Endothelial cell of umbilical vein (primary cell): ENCODE results near the gene SELP. TPM values are rescaled to one million over a fixed set of nuclear protein-coding genes. Genes with fewer than 3 reads are reported as not detected.

Source experiments
- BruUV-seq: library from RNA; stranded (reverse); fragments of 400-500 nt; replicated peaks from 2 replicates; lab custom pipeline; 2021; lab: Mats Ljungman, UMichigan
- CTCF ChIA-PET: fragments of 300-600, 350-600 bp; sonication (Branson Sonifier 250); formaldehyde crosslinking; loops from one replicate; lab custom pipeline; 2021; ENCODE audit warnings: antibody characterized with exemption, inconsistent platforms; lab: Charles Lee
- POLR2A ChIA-PET: fragments of 300-600, 350-600 bp; sonication (Branson Sonifier 250); formaldehyde crosslinking; loops from one replicate; lab custom pipeline; 2021; ENCODE audit warnings: antibody characterized with exemption, inconsistent platforms; lab: Charles Lee
- DNase-seq: peaks from one replicate; pipeline ENCODE4 v3.0.0-alpha.2; 2011; ENCODE audit warnings: low read depth, low spot score
- FAIRE-seq: peaks from 2 replicates; lab custom pipeline; 2011; peaks lifted over from hg19 to GRCh38; lab: Jason Lieb, UNC
- H2AFZ ChIP-seq: 2 replicates; pipeline ENCODE4 v1.6.0; 2012; ENCODE audit warnings: low read depth, low read length, control low read depth, inconsistent platforms
- H3K27ac ChIP-seq: 2 replicates; pipeline ENCODE4 v1.5.1; 2011; ENCODE audit warnings: low read depth, mild to moderate bottlenecking, control low read depth, low read length, moderate library complexity; ENCODE audit not compliant: insufficient read depth
- H3K27me3 ChIP-seq, 2 experiments: 2 replicates each; pipeline versions ENCODE4 v1.6.0 to v1.6.1; 2011; ENCODE audit warnings: low read length in 2 of 2, mixed read lengths in 1 of 2; ENCODE audit not compliant: control insufficient read depth in 2 of 2, insufficient read depth in 2 of 2
- H3K36me3 ChIP-seq, 2 experiments: 2 replicates in 1 of 2; 3 replicates in 1 of 2; pipeline ENCODE4 v1.5.1; 2011; ENCODE audit warnings: low read length in 2 of 2, mild to moderate bottlenecking in 1 of 2, moderate library complexity in 1 of 2; ENCODE audit not compliant: control insufficient read depth in 2 of 2, insufficient read depth in 2 of 2; ENCODE audit errors: extremely low read depth in 1 of 2
- H3K4me1 ChIP-seq: 3 replicates; pipeline ENCODE4 v1.5.1; 2011; ENCODE audit warnings: mild to moderate bottlenecking, low read length; ENCODE audit not compliant: control insufficient read depth, insufficient read depth; ENCODE audit errors: extremely low read depth
- H3K4me2 ChIP-seq: 2 replicates; pipeline ENCODE4 v1.6.1; 2011; ENCODE audit warnings: low read length, control low read depth, mixed read lengths; ENCODE audit not compliant: insufficient read depth
- H3K4me3 ChIP-seq, 3 experiments: fragments of 200-600 bp in 1 of 3; sonication (generic), shearing (Covaris generic) in 1 of 3; replicated peaks in 1 of 3; 2 replicates each; pipeline ENCODE4 v1.5.1; 2011 to 2016; ENCODE audit warnings: control low read depth in 3 of 3, low read length in 3 of 3, mild to moderate bottlenecking in 2 of 3, inconsistent platforms in 1 of 3, low read depth in 1 of 3, moderate library complexity in 1 of 3; ENCODE audit not compliant: insufficient read depth in 1 of 3
- H3K79me2 ChIP-seq: 2 replicates; pipeline ENCODE4 v1.6.0; 2012; ENCODE audit warnings: low read length, inconsistent platforms; ENCODE audit not compliant: control insufficient read depth, insufficient read depth
- H3K9ac ChIP-seq: replicated peaks from 2 replicates; pipeline ENCODE3; 2011; ENCODE audit warnings: low read length, control low read depth; ENCODE audit not compliant: insufficient read depth; ENCODE audit errors: extremely low read depth
- H3K9me1 ChIP-seq: replicated peaks from 3 replicates; pipeline ENCODE4 v1.6.0; 2011; ENCODE audit warnings: mild to moderate bottlenecking, low read length; ENCODE audit not compliant: control insufficient read depth, insufficient read depth; ENCODE audit errors: extremely low read depth
- H3K9me3 ChIP-seq: replicated peaks from 2 replicates; pipeline ENCODE4 v1.5.1; 2012; ENCODE audit warnings: low read length, inconsistent platforms; ENCODE audit not compliant: control insufficient read depth, insufficient read depth
- H4K20me1 ChIP-seq: replicated peaks from 2 replicates; pipeline ENCODE3; 2011; ENCODE audit warnings: mild to moderate bottlenecking, low read length; ENCODE audit not compliant: control insufficient read depth, insufficient read depth; ENCODE audit errors: extremely low read depth
- EZH2 ChIP-seq: IDR thresholded peaks from 2 replicates; pipeline ENCODE4 v1.6.1; 2012; ENCODE audit warnings: borderline replicate concordance, low read depth, mild to moderate bottlenecking, moderate library complexity, low read length, inconsistent platforms; ENCODE audit not compliant: severe bottlenecking
- FOS ChIP-seq: IDR thresholded peaks from 2 replicates; pipeline ENCODE4 v1.6.1; 2011; ENCODE audit warnings: mild to moderate bottlenecking, low read length, moderate library complexity, borderline replicate concordance; ENCODE audit not compliant: insufficient read depth
- GATA2 ChIP-seq: IDR thresholded peaks from 2 replicates; pipeline ENCODE4 v1.7.0; 2011; ENCODE audit warnings: low read depth, mild to moderate bottlenecking, moderate library complexity, mixed read lengths, low read length; ENCODE audit not compliant: insufficient read length, insufficient read depth
- JUN ChIP-seq: IDR thresholded peaks from 2 replicates; pipeline ENCODE4 v1.6.1; 2011; ENCODE audit warnings: borderline replicate concordance, low read depth; ENCODE audit not compliant: insufficient read length, insufficient read depth
- MYC ChIP-seq: IDR thresholded peaks from one replicate; pipeline ENCODE4 v1.6.1; 2011; ENCODE audit warnings: mild to moderate bottlenecking, low read depth, low read length
- POLR2A ChIP-seq: IDR thresholded peaks from 2 replicates; pipeline ENCODE4 v1.6.1; 2012; ENCODE audit warnings: low read depth, mild to moderate bottlenecking, control low read depth, low read length
- POLR2AphosphoS5 ChIP-seq: IDR thresholded peaks from 2 replicates; pipeline ENCODE4 v1.6.1; 2012; ENCODE audit warnings: low read depth, mild to moderate bottlenecking, control low read depth, low read length, moderate library complexity; ENCODE audit not compliant: insufficient read depth
- dilution Hi-C: fragments of 300-500 bp; cut with MboI; formaldehyde crosslinking; loops from one replicate; pipeline ENCODE4 v1.15.0; 2019; ENCODE audit warnings: low sequenced_read_pairs; ENCODE audit not compliant: extremely low pct_ligation_motif_present
- intact Hi-C: fragments of 100-400 bp; cut with micrococcal nuclease; formaldehyde crosslinking; loops from one replicate; pipeline ENCODE4 v1.10.0; 2022
- polyA plus RNA-seq, 4 experiments: library from polyadenylated mRNA; depleted of rRNA in 3 of 4; stranded (reverse) in 3 of 4; unstranded in 1 of 4; fragments of >200 nt; gene quantifications; 2 replicates each; pipeline versions ENCODE4 v1.2.1 to v1.2.3, GENCODE V29; 2011 to 2012; ENCODE audit warnings: missing spikeins in 1 of 4
- total RNA-seq: library from RNA; stranded (reverse); gene quantifications from 2 replicates; pipeline ENCODE4 v1.2.3, GENCODE V29; 2021
- TF ChIP-seq, protein P1 (sequence below): IDR thresholded peaks from 2 replicates; pipeline ENCODE4 v1.6.1; 2011; ENCODE audit not compliant: insufficient read depth, insufficient read length
- TF ChIP-seq, protein P2 (sequence below), 2 donors: IDR thresholded peaks; 1 replicate in 1 of 2; 2 replicates in 1 of 2; pipeline ENCODE4 v1.5.1; 2011; ENCODE audit warnings: low read length in 2 of 2, mild to moderate bottlenecking in 2 of 2, moderate library complexity in 2 of 2, control low read depth in 1 of 2, inconsistent platforms in 1 of 2, low read depth in 1 of 2; ENCODE audit not compliant: insufficient read depth in 1 of 2; ENCODE audit errors: extremely low read depth in 1 of 2

SELP gene
- total and polyA plus RNA-seq, 2 donors (not counting 3 experiments of a cell fraction or from before 2014, with no cell fraction given) = 1.3 to 1.6 TPM

DNA sequence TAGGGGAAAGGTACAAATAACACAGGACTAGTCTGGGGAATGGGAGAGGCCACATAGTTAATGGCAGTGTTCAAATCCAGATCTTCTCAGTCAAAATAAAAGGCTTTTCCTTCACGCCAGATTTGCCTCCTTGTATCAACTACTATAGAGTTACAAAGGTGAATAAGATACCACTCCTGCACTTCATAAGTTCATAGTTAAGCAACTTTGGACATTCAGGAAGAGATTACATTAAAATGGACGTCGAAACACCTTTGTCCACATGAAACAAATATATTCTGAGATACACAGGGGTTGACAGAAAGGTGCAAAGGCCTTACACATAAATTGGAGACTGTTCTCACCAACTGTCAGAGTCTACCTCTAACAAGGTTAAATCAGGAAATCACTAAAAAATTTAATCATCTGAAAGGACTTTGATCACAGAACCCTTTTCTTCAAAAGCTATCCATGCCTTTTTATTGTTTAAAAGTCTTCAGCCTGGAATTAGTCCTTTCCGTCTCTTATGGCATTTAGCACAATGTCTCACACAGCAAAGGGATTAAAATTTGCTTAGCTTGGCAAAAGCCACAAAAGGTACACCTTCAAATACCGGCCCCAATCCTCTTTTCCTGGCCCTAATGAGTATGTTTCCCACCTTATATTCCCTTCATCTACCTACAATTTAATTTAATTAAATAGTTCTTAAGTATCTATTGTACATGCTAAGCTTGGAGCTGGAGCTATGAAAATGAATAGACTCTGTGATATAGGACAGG, 51.8 kb downstream of the SELP start:
- H3K79me2 ChIP-seq = no peaks in the 10 kb centered on the region
- H3K4me1 ChIP-seq = no peaks in the 10 kb centered on the region
- no peak for FAIRE-seq
- no peak overlapping the region for H3K4me2 ChIP-seq
- dilution Hi-C loops (no loop called here), intact Hi-C loops (no loop called here)
- POLR2A ChIA-PET = no interaction called here
- no peaks in the 10 kb centered on the region for H3K36me3 ChIP-seq
- no peak overlapping the region for H3K4me3 ChIP-seq
- CTCF ChIA-PET = interaction anchor here (1.3 to 1.7 kb wide), 2 partner anchors 17 to 24 kb away, joined by 3 to 4 read pairs; no protein-coding TSS in a partner anchor
- BruUV-seq = no TSS peak
- no peak overlapping the region for H3K27ac ChIP-seq
- no peaks in the 10 kb centered on the region for H3K9me3 ChIP-seq
- H2AFZ ChIP-seq = no peak overlapping the region
- peaks cover 0 to 3% of the 10 kb centered on the region in 2 experiments for H3K27me3 ChIP-seq
- H4K20me1 ChIP-seq = no peaks in the 10 kb centered on the region
- TF ChIP-seq MYC (no peak), EZH2 (no peak), POLR2AphosphoS5 (no peak), JUN (no peak), GATA2 (no peak), POLR2A (no peak), FOS (no peak)
- TF ChIP-seq, protein P1, sequence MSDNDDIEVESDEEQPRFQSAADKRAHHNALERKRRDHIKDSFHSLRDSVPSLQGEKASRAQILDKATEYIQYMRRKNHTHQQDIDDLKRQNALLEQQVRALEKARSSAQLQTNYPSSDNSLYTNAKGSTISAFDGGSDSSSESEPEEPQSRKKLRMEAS = no peak
- TF ChIP-seq, protein P2, sequence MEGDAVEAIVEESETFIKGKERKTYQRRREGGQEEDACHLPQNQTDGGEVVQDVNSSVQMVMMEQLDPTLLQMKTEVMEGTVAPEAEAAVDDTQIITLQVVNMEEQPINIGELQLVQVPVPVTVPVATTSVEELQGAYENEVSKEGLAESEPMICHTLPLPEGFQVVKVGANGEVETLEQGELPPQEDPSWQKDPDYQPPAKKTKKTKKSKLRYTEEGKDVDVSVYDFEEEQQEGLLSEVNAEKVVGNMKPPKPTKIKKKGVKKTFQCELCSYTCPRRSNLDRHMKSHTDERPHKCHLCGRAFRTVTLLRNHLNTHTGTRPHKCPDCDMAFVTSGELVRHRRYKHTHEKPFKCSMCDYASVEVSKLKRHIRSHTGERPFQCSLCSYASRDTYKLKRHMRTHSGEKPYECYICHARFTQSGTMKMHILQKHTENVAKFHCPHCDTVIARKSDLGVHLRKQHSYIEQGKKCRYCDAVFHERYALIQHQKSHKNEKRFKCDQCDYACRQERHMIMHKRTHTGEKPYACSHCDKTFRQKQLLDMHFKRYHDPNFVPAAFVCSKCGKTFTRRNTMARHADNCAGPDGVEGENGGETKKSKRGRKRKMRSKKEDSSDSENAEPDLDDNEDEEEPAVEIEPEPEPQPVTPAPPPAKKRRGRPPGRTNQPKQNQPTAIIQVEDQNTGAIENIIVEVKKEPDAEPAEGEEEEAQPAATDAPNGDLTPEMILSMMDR (IDR thresholded peaks at IDR 0.05; ENCODE audit: extremely low read depth in 1 of 2, insufficient read depth in 1 of 2, low read depth in 1 of 2, low read length in 2 of 2) = no peak
- H3K9me1 ChIP-seq = no peaks in the 10 kb centered on the region
- H3K9ac ChIP-seq = no peak overlapping the region
- DNase-seq = no peak
